ENCODE results near the gene MMP13. TPM values are rescaled to one million over a fixed set of nuclear protein-coding genes. Genes with fewer than 3 reads are reported as not detected.

Gene MMP13
- total and polyA plus RNA-seq, 2 experiments from 2014 or later = 0.57 TPM; not detected in 1

GRCh38 chr11:102936864-102937509 is 18.5 kb downstream of the MMP13 start:
- no peak for DNase-seq (ENCODE audit: low spot score)
- no peak overlapping the region for H2AFZ ChIP-seq
- no peaks in the 10 kb centered on the region for H3K9me2 ChIP-seq (replicated peaks; ENCODE audit: insufficient read depth)
- H3K4me1 ChIP-seq (ENCODE audit: insufficient read depth) = peaks cover 6% of the 10 kb centered on the region
- no peaks in the 10 kb centered on the region for H3K27me3 ChIP-seq
- no peak overlapping the region for H3K4me3 ChIP-seq
- H3K27ac ChIP-seq = no peak overlapping the region
- H3K9me3 ChIP-seq (ENCODE audit: low read depth) = no peaks in the 10 kb centered on the region
- no peak for TF ChIP-seq EZH2phosphoT487 (IDR thresholded peaks at IDR 0.05; ENCODE audit: low read depth, severe bottlenecking, unreplicated experiment)
- TF ChIP-seq CTCF (IDR thresholded peaks at IDR 0.05; ENCODE audit: poor library complexity) = no peak
- no peak for TF ChIP-seq EZH2 (IDR thresholded peaks at IDR 0.05; ENCODE audit: borderline replicate concordance)
- 96% methylated on average over 6 of the region's 6 CpGs for WGBS (ENCODE audit: low lambda C conversion rate, missing lambda C conversion rate)
- no peaks in the 10 kb centered on the region for H4K20me1 ChIP-seq (ENCODE audit: insufficient read depth, poor library complexity, severe bottlenecking)
- H3K79me2 ChIP-seq = no peaks in the 10 kb centered on the region
- H3K4me2 ChIP-seq = no peak overlapping the region
- no peaks in the 10 kb centered on the region for H3K36me3 ChIP-seq (replicated peaks; ENCODE audit: insufficient read depth, low read depth)

- TF ChIP-seq EZH2phosphoT487 (IDR thresholded peaks at IDR 0.05; ENCODE audit: low read depth, severe bottlenecking, unreplicated experiment) = no peak
- TF ChIP-seq CTCF (IDR thresholded peaks at IDR 0.05; ENCODE audit: poor library complexity) = no peak
- TF ChIP-seq EZH2 (IDR thresholded peaks at IDR 0.05; ENCODE audit: borderline replicate concordance) = no peak
These were observed 20.0 kb downstream of the MMP13 start for GRCh38 chr11:102935514-102935913.

GRCh38 chr11:102934735-102935134 is 20.8 kb downstream of the MMP13 start:
- Histone ChIP-seq H3K4me3 (no peak overlapping the region), H2AFZ (no peak overlapping the region)
- 80% methylated on average over 4 of the region's 4 CpGs for WGBS (ENCODE audit: low lambda C conversion rate, missing lambda C conversion rate)

More at GRCh38 chr11:102935514-102935913, 20.0 kb downstream of the MMP13 start:
- 94% methylated on average over 3 of the region's 3 CpGs for WGBS (ENCODE audit: low lambda C conversion rate, missing lambda C conversion rate)
- H3K9me2 ChIP-seq (replicated peaks; ENCODE audit: insufficient read depth) = no peaks in the 10 kb centered on the region
- H3K36me3 ChIP-seq (replicated peaks; ENCODE audit: insufficient read depth, low read depth) = no peaks in the 10 kb centered on the region
- no peak overlapping the region for H2AFZ ChIP-seq
- H3K9me3 ChIP-seq (ENCODE audit: low read depth) = no peaks in the 10 kb centered on the region
- H3K27me3 ChIP-seq = no peaks in the 10 kb centered on the region
- no peaks in the 10 kb centered on the region for H3K79me2 ChIP-seq
- no peak overlapping the region for H3K4me3 ChIP-seq
- H3K4me1 ChIP-seq (ENCODE audit: insufficient read depth) = peaks cover 11% of the 10 kb centered on the region
- H4K20me1 ChIP-seq (ENCODE audit: insufficient read depth, poor library complexity, severe bottlenecking) = no peaks in the 10 kb centered on the region
- H3K27ac ChIP-seq = no peak overlapping the region
- no peak for DNase-seq (ENCODE audit: low spot score)
- H3K4me2 ChIP-seq = no peak overlapping the region

More at GRCh38 chr11:102934735-102935134, 20.8 kb downstream of the MMP13 start:
- no peaks in the 10 kb centered on the region for H3K9me3 ChIP-seq (ENCODE audit: low read depth)
- no peaks in the 10 kb centered on the region for H3K9me2 ChIP-seq (replicated peaks; ENCODE audit: insufficient read depth)
- TF ChIP-seq EZH2phosphoT487 (IDR thresholded peaks at IDR 0.05; ENCODE audit: low read depth, severe bottlenecking, unreplicated experiment) = no peak
- no peak for TF ChIP-seq EZH2 (IDR thresholded peaks at IDR 0.05; ENCODE audit: borderline replicate concordance)
- TF ChIP-seq CTCF (IDR thresholded peaks at IDR 0.05; ENCODE audit: poor library complexity) = no peak
- H3K4me1 ChIP-seq (ENCODE audit: insufficient read depth) = peaks cover 16% of the 10 kb centered on the region
- H3K36me3 ChIP-seq (replicated peaks; ENCODE audit: insufficient read depth, low read depth) = no peaks in the 10 kb centered on the region
- no peak for DNase-seq (ENCODE audit: low spot score)
- no peaks in the 10 kb centered on the region for H4K20me1 ChIP-seq (ENCODE audit: insufficient read depth, poor library complexity, severe bottlenecking)
- no peak overlapping the region for H3K4me2 ChIP-seq
- no peak overlapping the region for H3K27ac ChIP-seq
- H3K27me3 ChIP-seq = no peaks in the 10 kb centered on the region
- no peaks in the 10 kb centered on the region for H3K79me2 ChIP-seq

Data from hepatocyte (in vitro differentiated cells).